HG03045 (cell line): ENCODE measurements around the gene PTPRK.

ENCODE experiments used
- ATAC-seq: cut with Tn5 transposase; IDR thresholded peaks from one replicate; pipeline ENCODE4 v1.9.1; 2021; ENCODE audit warnings: mild to moderate bottlenecking, moderate library complexity; ENCODE audit not compliant: unreplicated experiment

PTPRK gene

GRCh38 chr6:128156321-128157111 is 363.9 kb downstream of the PTPRK start:
- ATAC-seq: no peak

GRCh38 chr6:128155826-128156225 is 364.6 kb downstream of the PTPRK start:
- ATAC-seq: no peak

GRCh38 chr6:128152551-128152950 is 367.8 kb downstream of the PTPRK start:
- ATAC-seq: no peak

- ATAC-seq: no peak
Measured at GRCh38 chr6:128150376-128150775, 370.0 kb downstream of the PTPRK start.

GRCh38 chr6:128149796-128150195 is 370.6 kb downstream of the PTPRK start:
- ATAC-seq: no peak

- ATAC-seq: no peak
Measured at GRCh38 chr6:128144320-128144719, 376.1 kb downstream of the PTPRK start.

GRCh38 chr6:128141932-128142331 is 378.5 kb downstream of the PTPRK start:
- ATAC-seq: no peak

- ATAC-seq: no peak
Measured at GRCh38 chr6:128139519-128139918, 380.9 kb downstream of the PTPRK start.

- no peak for ATAC-seq
Measured at GRCh38 chr6:128138694-128139093, 381.7 kb downstream of the PTPRK start.

GRCh38 chr6:128135325-128135724 is 385.1 kb downstream of the PTPRK start:
- ATAC-seq: no peak

- ATAC-seq: no peak
Measured at GRCh38 chr6:128131566-128131965, 388.8 kb downstream of the PTPRK start.

GRCh38 chr6:128131036-128131435 is 389.4 kb downstream of the PTPRK start:
- ATAC-seq: no peak

GRCh38 chr6:128129679-128130078 is 390.7 kb downstream of the PTPRK start:
- ATAC-seq: no peak

- ATAC-seq: no peak
Measured at GRCh38 chr6:128127650-128128049, 392.7 kb downstream of the PTPRK start.

GRCh38 chr6:128124713-128125112 is 395.7 kb downstream of the PTPRK start:
- ATAC-seq: no peak

GRCh38 chr6:128121610-128122009 is 398.8 kb downstream of the PTPRK start:
- ATAC-seq: no peak

- no peak for ATAC-seq
Measured at GRCh38 chr6:128121190-128121589, 399.2 kb downstream of the PTPRK start.

- ATAC-seq: no peak
Measured at GRCh38 chr6:128118401-128118800, 402.0 kb downstream of the PTPRK start.

- ATAC-seq: no peak
Measured at GRCh38 chr6:128117916-128118315, 402.5 kb downstream of the PTPRK start.

- ATAC-seq: no peak
Measured at GRCh38 chr6:128114164-128114563, 406.2 kb downstream of the PTPRK start.

GRCh38 chr6:128112494-128112893 is 407.9 kb downstream of the PTPRK start:
- no peak for ATAC-seq

GRCh38 chr6:128111096-128111495 is 409.3 kb downstream of the PTPRK start:
- ATAC-seq: no peak

- no peak for ATAC-seq
Measured at GRCh38 chr6:128107682-128108081, 412.7 kb downstream of the PTPRK start.
